Liver (tissue), 9 donors: ENCODE results near the gene SPATA32. TPM values are rescaled to one million over a fixed set of nuclear protein-coding genes. Genes with fewer than 3 reads are reported as not detected.

Experiments
- DNase-seq: peaks from one replicate; pipeline ENCODE4 v3.0.0-alpha.2; 2017; ENCODE audit warnings: low spot score
- H3K27ac ChIP-seq, 2 donors: one replicate each; pipeline ENCODE4 v1.7.0; 2013; ENCODE audit warnings: inconsistent platforms in 2 of 2, low read length in 2 of 2, control low read depth in 1 of 2, low read depth in 1 of 2, mild to moderate bottlenecking in 1 of 2
- H3K27me3 ChIP-seq, 4 donors: one replicate each; pipeline versions ENCODE4 v1.6.1 to v1.7.0; 2013; ENCODE audit warnings: low read length in 3 of 4, inconsistent platforms in 1 of 4, mild to moderate bottlenecking in 1 of 4, moderate library complexity in 1 of 4; ENCODE audit not compliant: control insufficient read depth in 4 of 4, insufficient read depth in 4 of 4
- H3K36me3 ChIP-seq, 4 donors: one replicate each; pipeline versions ENCODE4 v1.6.1 to v1.7.0; 2013; ENCODE audit warnings: low read length in 3 of 4, mild to moderate bottlenecking in 3 of 4, low read depth in 1 of 4, moderate library complexity in 1 of 4; ENCODE audit not compliant: control insufficient read depth in 4 of 4, insufficient read depth in 3 of 4
- H3K4me1 ChIP-seq, 4 donors: one replicate each; pipeline versions ENCODE4 v1.6.1 to v1.7.0; 2013; ENCODE audit warnings: low read length in 3 of 4, mild to moderate bottlenecking in 3 of 4, moderate library complexity in 1 of 4; ENCODE audit not compliant: control insufficient read depth in 4 of 4, insufficient read depth in 4 of 4
- H3K4me3 ChIP-seq, 3 donors: one replicate each; pipeline versions ENCODE4 v1.6.1 to v1.7.0; 2013; ENCODE audit warnings: low read length in 3 of 3, control low read depth in 1 of 3, low read depth in 1 of 3, mild to moderate bottlenecking in 1 of 3
- H3K9ac ChIP-seq, 2 donors: one replicate each; pipeline ENCODE4 v1.7.0; 2013; ENCODE audit warnings: low read length in 2 of 2, mild to moderate bottlenecking in 2 of 2, moderate library complexity in 2 of 2, control low read depth in 1 of 2, low read depth in 1 of 2
- H3K9me3 ChIP-seq, 4 donors: one replicate each; pipeline versions ENCODE4 v1.6.1 to v1.7.0; 2013; ENCODE audit warnings: low read length in 3 of 4; ENCODE audit not compliant: control insufficient read depth in 4 of 4
- ATF3 ChIP-seq: IDR thresholded peaks from 2 replicates; pipeline ENCODE4 v1.6.1; 2016; ENCODE audit warnings: antibody characterized with exemption
- CTCF ChIP-seq: fragments of 150-350 bp; IDR thresholded peaks from 2 replicates; pipeline ENCODE4 v1.5.1; 2017; ENCODE audit warnings: improper control_type of control experiment, low read depth, low read length; ENCODE audit not compliant: missing input control
- EGR1 ChIP-seq, 2 donors: IDR thresholded peaks; 2 replicates each; pipeline ENCODE4 v1.6.1; 2016 to 2018; ENCODE audit warnings: antibody characterized with exemption in 2 of 2, low read depth in 2 of 2
- FOXA1 ChIP-seq: IDR thresholded peaks from 2 replicates; pipeline ENCODE4 v1.6.1; 2016; ENCODE audit warnings: antibody characterized with exemption
- GABPA ChIP-seq, 2 donors: IDR thresholded peaks in 1 of 2; conservative IDR thresholded peaks in 1 of 2; 2 replicates each; pipeline ENCODE4 v1.6.1; 2016; ENCODE audit warnings: antibody characterized with exemption in 2 of 2, mild to moderate bottlenecking in 1 of 2, moderate library complexity in 1 of 2
- HNF4A ChIP-seq, 2 donors: conservative IDR thresholded peaks; 2 replicates each; pipeline ENCODE4 v1.6.1; 2016; ENCODE audit warnings: antibody characterized with exemption in 2 of 2, mild to moderate bottlenecking in 2 of 2
- HNF4G ChIP-seq: IDR thresholded peaks from 2 replicates; pipeline ENCODE4 v1.6.1; 2016; ENCODE audit warnings: antibody characterized with exemption
- JUND ChIP-seq, 2 donors: IDR thresholded peaks; 2 replicates each; pipeline ENCODE4 v1.6.1; 2016; ENCODE audit warnings: antibody characterized with exemption in 2 of 2
- NR2F2 ChIP-seq: IDR thresholded peaks from 2 replicates; pipeline ENCODE4 v1.6.1; 2016; ENCODE audit warnings: antibody characterized with exemption
- RAD21 ChIP-seq, 2 donors: IDR thresholded peaks; 2 replicates each; pipeline ENCODE4 v1.6.1; 2016; ENCODE audit warnings: antibody characterized with exemption in 2 of 2, mild to moderate bottlenecking in 2 of 2
- REST ChIP-seq: IDR thresholded peaks from 2 replicates; pipeline ENCODE4 v1.6.1; 2016; ENCODE audit warnings: antibody characterized with exemption, mild to moderate bottlenecking
- RXRA ChIP-seq, 2 donors: IDR thresholded peaks; 2 replicates each; pipeline ENCODE4 v1.6.1; 2017 to 2018; ENCODE audit warnings: antibody characterized with exemption in 2 of 2, mild to moderate bottlenecking in 1 of 2
- SP1 ChIP-seq: IDR thresholded peaks from 2 replicates; pipeline ENCODE4 v1.6.1; 2018; ENCODE audit warnings: antibody characterized with exemption, mild to moderate bottlenecking
- YY1 ChIP-seq: IDR thresholded peaks from 2 replicates; pipeline ENCODE4 v1.6.1; 2016; ENCODE audit warnings: antibody characterized with exemption, mild to moderate bottlenecking
- WGBS: extraction: QIAGEN DNeasy Blood & Tissue Kit; methylation state at CpG from one replicate; pipeline ENCODE4 v1.1.7; 2013; 5-methylcytosine and 5-hydroxymethylcytosine counted together
- polyA plus RNA-seq, 2 donors: library from polyadenylated mRNA; stranded (reverse) in 1 of 2; unstranded in 1 of 2; fragments of 200-250 nt in 1 of 2; fragments of >200 nt in 1 of 2; fragmentation: Nextera tagmentation in 1 of 2; extraction: Ambion mirVana in 1 of 2; gene quantifications; one replicate each; pipeline versions ENCODE4 v1.2.1 to v1.2.3, GENCODE V29; 2013 to 2015
- total RNA-seq, 2 donors: library from RNA; depleted of rRNA; stranded (reverse); fragments of >200 nt; gene quantifications; one replicate each; pipeline ENCODE4 v1.2.3, GENCODE V29; 2014
- TF ChIP-seq, protein P1 (sequence below): IDR thresholded peaks from 2 replicates; pipeline ENCODE4 v1.6.1; 2016; ENCODE audit warnings: antibody characterized with exemption
- TF ChIP-seq, protein P2 (sequence below): IDR thresholded peaks from 2 replicates; pipeline ENCODE4 v1.6.1; 2016; ENCODE audit warnings: antibody characterized with exemption
- donor health status: healthy.
- donor health status: healthy.
- donor health status: healthy.
- donor health status: healthy.
- donor health status: healthy.

Gene SPATA32
- total and polyA plus RNA-seq, 4 donors = not detected

- no peak for DNase-seq
- H3K36me3 ChIP-seq = peaks cover 0 to 2% (median 0%) of the 10 kb centered on the region in 4 donors
- H3K27me3 ChIP-seq = no peaks in the 10 kb centered on the region
- no peak overlapping the region for H3K9ac ChIP-seq
- H3K27ac ChIP-seq = peak overlapping the region in 1 of 2 donors; percentile 29
- 83% methylated on average over 4 of the region's 4 CpGs for WGBS
- H3K4me3 ChIP-seq = no peak overlapping the region
- no peaks in the 10 kb centered on the region for H3K9me3 ChIP-seq
- peaks cover 20 to 78% (median 66%) of the 10 kb centered on the region in 4 donors for H3K4me1 ChIP-seq
- TF ChIP-seq NR2F2 (no peak), JUND (IDR thresholded peaks at IDR 0.05) (no peak), HNF4A (conservative IDR thresholded peaks at IDR 0.05) (no peak), ATF3 (no peak), SP1 (no peak), REST (no peak), GABPA (IDR thresholded peaks at IDR 0.05 in 1 of 2, conservative IDR thresholded peaks at IDR 0.05 in 1 of 2) (no peak), FOXA1 (no peak), CTCF (no peak)
- TF ChIP-seq, protein P1, sequence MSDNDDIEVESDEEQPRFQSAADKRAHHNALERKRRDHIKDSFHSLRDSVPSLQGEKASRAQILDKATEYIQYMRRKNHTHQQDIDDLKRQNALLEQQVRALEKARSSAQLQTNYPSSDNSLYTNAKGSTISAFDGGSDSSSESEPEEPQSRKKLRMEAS = no peak
- TF ChIP-seq, protein P2, sequence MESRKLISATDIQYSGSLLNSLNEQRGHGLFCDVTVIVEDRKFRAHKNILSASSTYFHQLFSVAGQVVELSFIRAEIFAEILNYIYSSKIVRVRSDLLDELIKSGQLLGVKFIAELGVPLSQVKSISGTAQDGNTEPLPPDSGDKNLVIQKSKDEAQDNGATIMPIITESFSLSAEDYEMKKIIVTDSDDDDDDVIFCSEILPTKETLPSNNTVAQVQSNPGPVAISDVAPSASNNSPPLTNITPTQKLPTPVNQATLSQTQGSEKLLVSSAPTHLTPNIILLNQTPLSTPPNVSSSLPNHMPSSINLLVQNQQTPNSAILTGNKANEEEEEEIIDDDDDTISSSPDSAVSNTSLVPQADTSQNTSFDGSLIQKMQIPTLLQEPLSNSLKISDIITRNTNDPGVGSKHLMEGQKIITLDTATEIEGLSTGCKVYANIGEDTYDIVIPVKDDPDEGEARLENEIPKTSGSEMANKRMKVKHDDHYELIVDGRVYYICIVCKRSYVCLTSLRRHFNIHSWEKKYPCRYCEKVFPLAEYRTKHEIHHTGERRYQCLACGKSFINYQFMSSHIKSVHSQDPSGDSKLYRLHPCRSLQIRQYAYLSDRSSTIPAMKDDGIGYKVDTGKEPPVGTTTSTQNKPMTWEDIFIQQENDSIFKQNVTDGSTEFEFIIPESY = no peak
Observed at GRCh38 chr17:45309400-45309799, 47.5 kb upstream of the SPATA32 start.

GRCh38 chr17:45308840-45309239 is 46.9 kb upstream of the SPATA32 start:
- H3K9me3 ChIP-seq = no peaks in the 10 kb centered on the region
- no peak for TF ChIP-seq HNF4G
- no peak for TF ChIP-seq HNF4A (conservative IDR thresholded peaks at IDR 0.05)
- TF ChIP-seq FOXA1 = no peak
- TF ChIP-seq ATF3 = no peak
- no peak for TF ChIP-seq NR2F2
- TF ChIP-seq JUND (IDR thresholded peaks at IDR 0.05) = no peak
- TF ChIP-seq RAD21 (IDR thresholded peaks at IDR 0.05) = no peak
- no peak for TF ChIP-seq YY1
- TF ChIP-seq RXRA (IDR thresholded peaks at IDR 0.05) = no peak
- no peak for TF ChIP-seq GABPA (IDR thresholded peaks at IDR 0.05 in 1 of 2, conservative IDR thresholded peaks at IDR 0.05 in 1 of 2)
- TF ChIP-seq EGR1 (IDR thresholded peaks at IDR 0.05; ENCODE audit: low read depth in 2 of 2) = no peak
- no peak for TF ChIP-seq REST
- no peak overlapping the region for H3K4me3 ChIP-seq
- H3K9ac ChIP-seq = no peak overlapping the region
- H3K36me3 ChIP-seq = peaks cover 0 to 2% (median 0%) of the 10 kb centered on the region in 4 donors
- WGBS = 99% methylated on average over 5 of the region's 5 CpGs
- no peaks in the 10 kb centered on the region for H3K27me3 ChIP-seq
- H3K27ac ChIP-seq = peak overlapping the region in 1 of 2 donors; percentile 95
- DNase-seq = no peak
- peaks cover 19 to 73% (median 60%) of the 10 kb centered on the region in 4 donors for H3K4me1 ChIP-seq
